HEK293T (cell line): Measurements from ENCODE around the gene COL23A1.

Source experiments
- BHLHE40 ChIP-seq: fragments of 450-650 bp; IDR thresholded peaks from 2 replicates; pipeline ENCODE4 v1.6.1; 2016; ENCODE audit warnings: mild to moderate bottlenecking, moderate library complexity, borderline replicate concordance
- SP1 ChIP-seq: fragments of 450-650 bp; IDR thresholded peaks from 2 replicates; pipeline ENCODE4 v1.6.1; 2017
- SUZ12 ChIP-seq: fragments of 450-650 bp; IDR thresholded peaks from 2 replicates; pipeline ENCODE4 v1.6.1; 2016; ENCODE audit warnings: mild to moderate bottlenecking
- ZNF384 ChIP-seq: fragments of 450-650 bp; IDR thresholded peaks from 2 replicates; pipeline ENCODE4 v1.6.1; 2016

DNA sequence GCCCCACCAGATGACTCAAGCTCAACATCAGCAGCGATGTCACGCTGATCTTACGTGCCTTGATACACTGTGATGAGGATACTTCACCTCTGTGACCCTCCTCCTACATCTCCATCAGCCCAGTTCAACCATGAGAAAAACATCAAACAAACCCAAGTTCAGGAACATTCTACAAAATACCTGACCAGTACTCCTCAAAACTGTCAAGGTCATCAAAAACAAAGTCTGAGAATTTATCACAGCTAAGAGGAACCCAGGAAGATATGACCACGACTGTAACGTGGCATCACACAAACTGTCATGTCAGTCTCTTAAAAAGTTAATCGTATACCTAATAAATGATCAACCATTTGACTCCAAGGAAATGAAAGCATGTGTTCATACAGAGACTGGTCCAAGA, 90.8 kb downstream of the COL23A1 start:
- no peak for TF ChIP-seq SP1
- no peak for TF ChIP-seq ZNF384
- no peak for TF ChIP-seq SUZ12
- no peak for TF ChIP-seq BHLHE40
